Stimulated activated CD8-positive, alpha-beta memory T cell treated with anti-CD3 and anti-CD28 coated beads, Interleukin-7, amount 100 ng/mL, for 48 hours (primary cell): ENCODE data around the gene TNFSF13.

Experiments
- DNase-seq, 2 donors: peaks; one replicate each; pipeline ENCODE4 v3.0.0-alpha.2; 2020; ENCODE audit warnings: low read depth in 1 of 2; ENCODE audit errors: extremely low read depth in 1 of 2

Gene TNFSF13

DNA sequence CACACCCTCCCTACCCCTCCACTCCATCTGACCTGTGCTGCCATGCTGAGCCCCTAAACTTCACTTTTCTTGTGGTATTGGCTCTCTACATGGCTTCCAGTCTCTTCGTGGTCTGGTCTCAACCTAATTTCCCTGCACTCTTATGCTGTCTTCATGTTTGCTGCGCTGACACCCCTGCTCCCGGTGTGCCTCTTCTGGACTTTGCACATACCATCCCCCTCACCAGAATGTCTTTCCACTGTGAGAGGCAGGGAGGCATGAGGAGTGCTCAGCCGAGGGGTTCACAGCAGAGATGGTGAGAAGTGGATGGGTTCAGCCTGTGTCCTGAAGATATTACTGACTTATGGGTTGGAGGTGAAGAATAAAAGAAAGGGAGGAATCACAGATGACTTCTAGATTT lies 7.2 kb upstream of the TNFSF13 start:
- no peak for DNase-seq

DNA sequence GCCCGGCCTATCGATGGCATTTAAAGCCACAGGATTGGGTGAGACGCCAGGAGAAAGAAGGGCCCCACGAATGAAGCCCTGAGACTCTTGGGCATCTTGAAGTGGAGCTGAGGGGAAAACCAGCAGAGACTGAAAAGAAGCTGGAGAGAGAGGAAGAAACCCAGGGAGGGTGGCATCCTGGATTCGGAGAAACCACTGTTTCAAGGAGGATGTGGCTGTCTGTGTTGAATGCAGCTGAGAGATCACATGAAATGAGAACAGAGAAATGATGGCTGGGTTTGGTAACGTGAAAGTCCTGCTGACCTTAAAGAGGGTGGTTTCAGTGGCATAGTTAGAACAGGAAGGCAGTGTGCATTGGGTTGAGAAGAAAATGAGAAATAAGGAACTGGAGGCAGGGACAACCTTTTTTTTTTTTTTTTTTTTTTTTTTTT lies 5.9 kb upstream of the TNFSF13 start:
- DNase-seq: no peak

DNA sequence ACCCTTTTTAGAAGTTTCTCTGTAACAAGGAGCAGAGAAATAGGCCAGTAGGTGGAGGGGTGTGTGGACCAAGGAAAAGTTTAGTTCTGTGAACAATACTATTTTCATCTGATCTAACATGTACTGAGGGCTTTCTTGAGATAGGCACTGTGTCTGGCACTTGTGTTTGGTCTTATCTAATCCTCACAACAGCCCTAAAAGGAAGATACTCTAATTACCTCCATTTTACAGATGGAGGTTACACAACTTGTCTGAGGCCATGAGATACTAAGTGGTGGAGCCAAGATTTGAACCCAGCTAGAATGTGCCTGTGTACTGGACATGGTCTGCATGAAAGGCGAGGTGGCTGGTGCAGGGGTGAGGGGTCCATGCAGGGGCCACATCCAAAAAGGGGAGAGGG lies 5.2 kb upstream of the TNFSF13 start:
- no peak for DNase-seq

DNA sequence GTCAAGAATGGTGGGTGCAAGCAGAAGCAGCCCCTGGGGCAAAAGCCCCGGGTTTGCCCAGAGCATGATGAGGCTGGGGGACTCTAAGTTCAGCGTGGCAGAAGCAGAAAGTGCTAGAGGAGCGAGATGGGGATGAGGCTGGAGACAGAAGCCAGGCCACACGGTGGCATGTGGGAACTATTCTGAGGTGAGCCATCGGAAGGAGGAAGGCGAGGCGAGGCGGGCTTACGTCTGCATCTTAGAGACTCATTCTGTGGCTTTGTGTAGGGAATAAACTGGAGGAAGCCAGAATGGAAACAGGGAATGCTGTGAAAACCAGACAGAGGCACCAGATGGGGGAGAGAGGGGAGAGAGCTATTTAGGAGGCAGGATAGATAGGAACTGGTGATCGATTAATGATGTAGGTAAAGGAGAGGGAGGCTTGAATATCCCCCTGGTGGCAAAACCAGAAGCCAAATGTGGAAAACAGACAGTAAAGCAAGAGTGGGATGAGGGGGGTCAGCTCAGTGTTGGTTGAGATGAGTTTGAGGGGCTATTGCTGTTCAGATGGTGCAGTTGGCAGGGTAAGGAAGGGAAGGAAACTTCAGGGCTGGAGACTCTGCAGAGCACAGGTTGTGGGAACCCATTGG lies 3.1 kb upstream of the TNFSF13 start:
- DNase-seq: no peak

DNA sequence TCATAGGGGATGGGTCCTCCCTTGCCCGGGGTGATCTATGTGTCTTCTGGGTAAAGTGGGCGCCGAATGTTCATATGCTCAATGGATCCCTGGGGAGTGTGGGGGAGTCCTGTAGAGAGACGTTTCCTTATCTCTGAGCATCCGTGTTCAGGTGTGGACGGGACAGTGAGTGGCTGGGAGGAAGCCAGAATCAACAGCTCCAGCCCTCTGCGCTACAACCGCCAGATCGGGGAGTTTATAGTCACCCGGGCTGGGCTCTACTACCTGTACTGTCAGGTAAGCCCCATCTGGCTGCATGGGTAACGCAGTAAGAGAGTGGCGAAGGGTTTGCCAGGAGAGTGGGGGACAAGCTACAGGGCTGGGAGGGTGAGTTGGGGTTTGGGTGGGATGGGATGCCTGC lies 1.9 kb upstream of the TNFSF13 start:
- no peak for DNase-seq

DNA sequence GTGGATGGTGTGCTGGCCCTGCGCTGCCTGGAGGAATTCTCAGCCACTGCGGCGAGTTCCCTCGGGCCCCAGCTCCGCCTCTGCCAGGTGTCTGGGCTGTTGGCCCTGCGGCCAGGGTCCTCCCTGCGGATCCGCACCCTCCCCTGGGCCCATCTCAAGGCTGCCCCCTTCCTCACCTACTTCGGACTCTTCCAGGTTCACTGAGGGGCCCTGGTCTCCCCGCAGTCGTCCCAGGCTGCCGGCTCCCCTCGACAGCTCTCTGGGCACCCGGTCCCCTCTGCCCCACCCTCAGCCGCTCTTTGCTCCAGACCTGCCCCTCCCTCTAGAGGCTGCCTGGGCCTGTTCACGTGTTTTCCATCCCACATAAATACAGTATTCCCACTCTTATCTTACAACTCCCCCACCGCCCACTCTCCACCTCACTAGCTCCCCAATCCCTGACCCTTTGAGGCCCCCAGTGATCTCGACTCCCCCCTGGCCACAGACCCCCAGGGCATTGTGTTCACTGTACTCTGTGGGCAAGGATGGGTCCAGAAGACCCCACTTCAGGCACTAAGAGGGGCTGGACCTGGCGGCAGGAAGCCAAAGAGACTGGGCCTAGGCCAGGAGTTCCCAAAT lies 1.3 kb upstream of the TNFSF13 start:
- DNase-seq: no peak

DNA sequence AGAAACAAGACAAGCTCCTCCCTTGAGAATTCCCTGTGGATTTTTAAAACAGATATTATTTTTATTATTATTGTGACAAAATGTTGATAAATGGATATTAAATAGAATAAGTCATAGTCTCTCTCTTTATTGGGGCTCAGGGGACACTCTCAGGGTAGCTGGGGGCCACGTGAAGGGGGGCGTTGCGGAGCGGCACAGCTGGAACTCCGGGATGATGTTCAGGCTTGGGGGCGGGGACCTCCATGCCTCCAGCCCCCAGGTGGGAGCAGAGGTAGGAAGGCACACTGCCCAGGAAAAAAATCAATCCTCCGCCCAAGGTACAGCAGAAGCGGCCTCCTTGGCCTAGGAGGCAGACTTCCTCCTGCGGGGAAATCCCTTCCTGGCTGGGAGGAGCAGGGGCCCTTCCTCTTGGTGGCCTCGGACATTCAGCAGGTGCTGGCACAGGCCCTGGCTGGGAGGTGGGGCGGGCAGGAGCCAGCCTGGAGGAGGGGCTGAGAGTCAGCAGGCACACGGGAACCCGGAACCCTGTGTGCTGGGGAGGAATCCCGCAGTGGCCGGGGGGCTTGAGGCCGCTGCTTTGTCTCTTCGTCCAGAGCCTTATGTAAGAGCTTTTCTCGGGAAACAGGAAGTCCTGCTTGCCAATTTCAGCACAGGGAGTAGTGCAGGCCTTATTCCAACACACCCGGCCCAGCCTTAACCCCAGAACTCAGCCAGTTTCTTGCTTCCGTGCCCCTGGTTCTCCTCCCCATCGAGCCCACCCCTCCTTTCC lies 591 bp upstream of the TNFSF13 start:
- DNase-seq: no peak

DNA sequence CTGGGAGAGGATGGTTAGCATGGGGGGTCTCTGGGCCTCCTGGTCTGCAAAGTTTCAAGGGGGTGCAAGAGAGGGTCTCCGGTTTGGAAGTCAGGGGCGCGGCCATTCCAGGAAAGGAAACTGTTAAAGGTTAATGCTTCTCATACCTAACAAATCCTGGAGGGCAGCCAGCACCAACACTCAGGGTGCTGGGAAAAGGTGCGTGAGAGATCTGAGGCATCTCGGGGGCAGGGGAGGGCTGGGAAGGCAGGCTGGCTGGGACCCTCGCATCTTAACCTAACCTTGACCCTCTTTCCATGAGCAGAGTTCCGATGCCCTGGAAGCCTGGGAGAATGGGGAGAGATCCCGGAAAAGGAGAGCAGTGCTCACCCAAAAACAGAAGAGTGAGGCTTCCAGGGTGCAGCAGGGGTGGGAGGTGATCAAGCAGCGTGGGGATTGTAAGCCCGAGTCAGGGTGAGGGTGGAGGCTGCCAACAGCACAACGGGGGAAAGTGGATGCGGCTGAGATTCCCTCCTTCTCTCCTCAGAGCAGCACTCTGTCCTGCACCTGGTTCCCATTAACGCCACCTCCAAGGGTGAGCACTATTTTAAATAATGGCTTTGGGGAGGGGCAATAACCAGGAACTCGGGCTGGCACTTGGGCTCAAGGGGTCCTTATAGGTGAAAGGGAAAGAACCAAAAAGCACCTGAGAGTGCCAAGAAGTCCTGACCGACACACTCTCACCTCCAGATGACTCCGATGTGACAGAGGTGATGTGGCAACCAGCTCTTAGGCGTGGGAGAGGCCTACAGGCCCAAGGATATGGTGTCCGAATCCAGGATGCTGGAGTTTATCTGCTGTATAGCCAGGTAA lies 996 bp downstream of the TNFSF13 start:
- DNase-seq: no peak

DNA sequence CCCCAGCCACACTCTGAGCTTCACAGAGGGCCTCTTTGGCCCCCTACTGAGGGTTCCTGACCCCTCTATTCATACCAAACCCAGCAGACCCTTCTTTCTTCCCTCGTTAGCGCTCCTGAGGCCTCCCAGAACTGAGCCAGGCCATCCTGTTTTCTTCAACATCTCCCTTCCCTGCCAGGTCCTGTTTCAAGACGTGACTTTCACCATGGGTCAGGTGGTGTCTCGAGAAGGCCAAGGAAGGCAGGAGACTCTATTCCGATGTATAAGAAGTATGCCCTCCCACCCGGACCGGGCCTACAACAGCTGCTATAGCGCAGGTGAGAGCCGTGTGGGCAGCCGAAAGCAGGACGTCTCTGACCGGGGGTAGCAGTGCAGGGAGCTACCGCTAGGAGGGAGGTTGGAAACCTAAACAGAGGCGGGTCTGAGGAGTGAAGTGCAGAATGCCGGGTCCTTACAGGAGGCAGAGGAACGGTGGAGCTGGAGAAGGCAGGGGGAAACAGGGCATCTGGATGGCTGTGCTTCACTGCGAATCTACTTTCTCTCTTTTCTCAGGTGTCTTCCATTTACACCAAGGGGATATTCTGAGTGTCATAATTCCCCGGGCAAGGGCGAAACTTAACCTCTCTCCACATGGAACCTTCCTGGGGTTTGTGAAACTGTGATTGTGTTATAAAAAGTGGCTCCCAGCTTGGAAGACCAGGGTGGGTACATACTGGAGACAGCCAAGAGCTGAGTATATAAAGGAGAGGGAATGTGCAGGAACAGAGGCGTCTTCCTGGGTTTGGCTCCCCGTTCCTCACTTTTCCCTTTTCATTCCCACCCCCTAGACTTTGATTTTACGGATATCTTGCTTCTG lies 1.9 kb downstream of the TNFSF13 start:
- no peak for DNase-seq

DNA sequence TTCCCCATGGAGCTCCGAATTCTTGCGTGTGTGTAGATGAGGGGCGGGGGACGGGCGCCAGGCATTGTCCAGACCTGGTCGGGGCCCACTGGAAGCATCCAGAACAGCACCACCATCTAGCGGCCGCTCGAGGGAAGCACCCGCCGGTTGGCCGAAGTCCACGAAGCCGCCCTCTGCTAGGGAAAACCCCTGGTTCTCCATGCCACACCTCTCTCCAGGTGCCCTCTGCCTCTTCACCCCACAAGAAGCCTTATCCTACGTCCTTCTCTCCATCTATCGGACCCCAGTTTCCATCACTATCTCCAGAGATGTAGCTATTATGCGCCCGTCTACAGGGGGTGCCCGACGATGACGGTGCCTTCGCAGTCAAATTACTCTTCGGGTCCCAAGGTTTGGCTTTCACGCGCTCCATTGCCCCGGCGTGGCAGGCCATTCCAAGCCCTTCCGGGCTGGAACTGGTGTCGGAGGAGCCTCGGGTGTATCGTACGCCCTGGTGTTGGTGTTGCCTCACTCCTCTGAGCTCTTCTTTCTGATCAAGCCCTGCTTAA lies 2.6 kb downstream of the TNFSF13 start:
- DNase-seq: peak; percentile 70 to 82

DNA sequence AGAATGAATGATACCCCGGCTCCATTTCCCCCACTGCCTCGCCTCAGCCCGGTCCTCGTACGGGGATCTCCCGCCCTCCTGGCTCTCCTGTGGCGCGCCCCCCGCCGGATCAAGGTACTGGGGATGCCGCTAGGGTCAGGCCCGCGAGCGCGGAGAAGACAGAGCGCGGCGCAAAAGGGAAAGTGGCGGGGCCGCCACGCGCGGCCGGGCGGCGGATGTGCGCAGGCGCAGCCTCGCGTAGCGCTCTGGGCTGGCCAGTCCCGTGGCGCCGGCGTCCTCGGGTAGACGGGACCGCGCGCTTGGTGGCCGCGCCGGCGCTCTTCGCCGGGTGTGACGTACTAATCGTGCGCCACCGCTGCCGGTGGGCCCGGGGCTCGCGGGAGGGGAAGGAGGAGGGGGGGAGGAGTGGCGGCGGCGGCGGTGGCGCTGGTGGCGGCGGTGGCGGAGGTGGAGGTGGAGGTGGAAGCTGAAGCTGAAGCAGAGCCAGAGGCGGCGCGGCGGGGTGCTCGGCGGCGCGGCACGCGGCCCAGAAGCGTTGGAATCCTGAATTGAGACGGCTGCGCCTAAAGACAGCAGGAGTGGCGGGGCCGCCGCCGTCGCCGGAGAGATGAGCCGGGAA lies 3.1 kb downstream of the TNFSF13 start, which contains the start of gene SENP3:
Gene SENP3, plus strand, starts transcription at position 331 of the 619 bp plus-strand sequence. CDS start 1,158 bp downstream, outside the sequence.
- DNase-seq: peak; percentile 82 to 88

DNA sequence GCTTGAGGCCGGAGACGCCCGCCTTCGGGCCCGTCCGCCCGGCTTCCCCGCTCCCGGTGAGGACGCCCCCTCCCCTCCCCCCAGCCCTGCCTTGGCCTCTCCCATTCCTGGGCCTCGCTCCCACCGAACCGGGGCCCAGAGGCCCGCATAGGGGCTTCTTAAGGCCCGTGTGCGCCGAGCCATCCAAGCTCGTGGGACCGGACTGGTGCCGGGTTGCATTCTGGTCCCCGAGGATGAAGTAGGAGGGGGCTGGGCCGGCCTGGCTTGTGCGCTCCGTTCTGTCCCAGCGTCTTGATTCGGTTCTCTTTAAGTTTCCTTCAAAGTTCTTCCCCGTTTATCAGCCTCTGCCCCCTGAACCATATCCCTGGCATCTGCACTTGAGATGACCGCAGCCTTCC lies 3.7 kb downstream of the TNFSF13 start:
- DNase-seq: no peak

DNA sequence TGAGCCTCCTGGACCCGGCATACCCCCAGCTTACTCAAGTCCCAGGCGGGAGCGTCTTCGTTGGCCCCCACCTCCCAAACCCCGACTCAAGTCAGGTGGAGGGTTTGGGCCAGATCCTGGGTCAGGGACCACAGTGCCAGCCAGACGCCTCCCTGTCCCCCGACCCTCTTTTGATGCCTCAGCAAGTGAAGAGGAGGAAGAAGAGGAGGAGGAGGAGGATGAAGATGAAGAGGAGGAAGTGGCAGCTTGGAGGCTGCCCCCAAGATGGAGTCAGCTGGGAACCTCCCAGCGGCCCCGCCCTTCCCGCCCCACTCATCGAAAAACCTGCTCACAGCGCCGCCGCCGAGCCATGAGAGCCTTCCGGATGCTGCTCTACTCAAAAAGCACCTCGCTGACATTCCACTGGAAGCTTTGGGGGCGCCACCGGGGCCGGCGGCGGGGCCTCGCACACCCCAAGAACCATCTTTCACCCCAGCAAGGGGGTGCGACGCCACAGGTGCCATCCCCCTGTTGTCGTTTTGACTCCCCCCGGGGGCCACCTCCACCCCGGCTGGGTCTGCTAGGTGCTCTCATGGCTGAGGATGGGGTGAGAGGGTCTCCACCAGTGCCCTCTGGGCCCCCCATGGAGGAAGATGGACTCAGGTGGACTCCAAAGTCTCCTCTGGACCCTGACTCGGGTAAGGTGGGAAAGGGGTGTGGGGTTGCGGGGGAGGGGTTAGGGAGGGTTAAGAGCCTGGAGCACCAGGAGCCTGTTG lies 4.7 kb downstream of the TNFSF13 start:
- DNase-seq: no peak

DNA sequence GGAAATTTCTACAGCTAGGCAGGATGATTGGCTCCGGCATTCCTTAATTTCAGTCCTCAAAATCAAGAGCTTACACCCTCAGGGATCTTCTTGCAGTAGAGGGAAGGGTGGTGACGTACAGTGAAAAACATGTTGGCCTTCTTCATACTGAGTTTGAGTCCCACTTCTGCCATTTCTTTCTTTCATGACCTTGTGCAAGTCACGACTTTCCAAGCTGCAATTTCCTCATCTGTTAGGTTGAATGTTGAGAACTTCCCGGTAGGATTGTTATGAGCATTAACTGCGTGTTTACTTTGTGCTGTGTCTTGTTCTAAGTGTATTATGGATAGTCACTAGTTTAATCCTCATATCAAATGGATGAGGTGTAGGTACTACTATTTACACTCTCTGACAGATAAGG lies 11.0 kb downstream of the TNFSF13 start:
- DNase-seq: no peak

DNA sequence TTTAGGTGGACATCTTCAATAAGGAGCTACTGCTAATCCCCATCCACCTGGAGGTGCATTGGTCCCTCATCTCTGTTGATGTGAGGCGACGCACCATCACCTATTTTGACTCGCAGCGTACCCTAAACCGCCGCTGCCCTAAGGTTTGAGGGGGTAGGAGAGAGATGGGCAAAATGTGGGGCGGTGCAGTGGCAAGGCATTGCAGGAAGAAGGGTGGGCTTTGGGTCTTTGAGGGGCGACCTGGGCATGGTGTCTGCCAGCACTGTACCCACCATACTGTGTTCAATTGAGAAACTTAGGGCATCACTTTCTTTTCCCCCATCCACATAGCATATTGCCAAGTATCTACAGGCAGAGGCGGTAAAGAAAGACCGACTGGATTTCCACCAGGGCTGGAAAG lies 11.8 kb downstream of the TNFSF13 start:
- DNase-seq: no peak

DNA sequence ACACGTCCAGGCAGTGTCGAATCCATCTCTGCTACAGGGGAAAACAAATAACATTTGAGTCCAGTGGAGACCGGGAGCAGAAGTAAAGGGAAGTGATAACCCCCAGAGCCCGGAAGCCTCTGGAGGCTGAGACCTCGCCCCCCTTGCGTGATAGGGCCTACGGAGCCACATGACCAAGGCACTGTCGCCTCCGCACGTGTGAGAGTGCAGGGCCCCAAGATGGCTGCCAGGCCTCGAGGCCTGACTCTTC lies 13.7 kb downstream of the TNFSF13 start:
- DNase-seq: peak in 1 of 2 donors; percentile 99

DNA sequence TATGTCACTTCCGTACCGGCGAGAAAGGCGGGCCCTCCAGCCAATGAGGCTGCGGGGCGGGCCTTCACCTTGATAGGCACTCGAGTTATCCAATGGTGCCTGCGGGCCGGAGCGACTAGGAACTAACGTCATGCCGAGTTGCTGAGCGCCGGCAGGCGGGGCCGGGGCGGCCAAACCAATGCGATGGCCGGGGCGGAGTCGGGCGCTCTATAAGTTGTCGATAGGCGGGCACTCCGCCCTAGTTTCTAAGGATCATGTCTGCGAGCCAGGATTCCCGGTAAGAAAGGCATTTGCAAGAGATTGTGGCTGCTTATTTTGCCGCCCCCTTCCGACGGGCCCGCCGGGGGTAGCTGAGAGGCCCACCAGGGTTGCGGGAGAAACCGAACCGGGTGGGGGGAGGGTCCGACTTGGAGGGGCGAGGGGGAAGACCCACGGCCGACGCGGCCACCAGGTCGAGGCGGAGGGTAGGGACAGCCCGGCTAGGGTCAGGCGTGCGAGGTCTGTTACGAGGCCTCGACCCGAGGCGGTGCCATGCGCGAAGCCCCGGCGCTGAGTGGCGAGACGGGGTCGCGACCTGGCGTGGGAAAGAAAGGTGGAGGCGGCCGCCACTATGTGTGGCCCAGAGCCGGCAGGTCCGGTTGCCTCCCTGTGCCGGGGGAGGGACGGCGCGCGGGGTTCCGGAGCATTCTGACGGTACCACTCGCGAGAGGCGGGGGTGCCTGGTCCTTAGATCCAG lies 14.2 kb downstream of the TNFSF13 start:
- peak in 1 of 2 donors; percentile 99 for DNase-seq

DNA sequence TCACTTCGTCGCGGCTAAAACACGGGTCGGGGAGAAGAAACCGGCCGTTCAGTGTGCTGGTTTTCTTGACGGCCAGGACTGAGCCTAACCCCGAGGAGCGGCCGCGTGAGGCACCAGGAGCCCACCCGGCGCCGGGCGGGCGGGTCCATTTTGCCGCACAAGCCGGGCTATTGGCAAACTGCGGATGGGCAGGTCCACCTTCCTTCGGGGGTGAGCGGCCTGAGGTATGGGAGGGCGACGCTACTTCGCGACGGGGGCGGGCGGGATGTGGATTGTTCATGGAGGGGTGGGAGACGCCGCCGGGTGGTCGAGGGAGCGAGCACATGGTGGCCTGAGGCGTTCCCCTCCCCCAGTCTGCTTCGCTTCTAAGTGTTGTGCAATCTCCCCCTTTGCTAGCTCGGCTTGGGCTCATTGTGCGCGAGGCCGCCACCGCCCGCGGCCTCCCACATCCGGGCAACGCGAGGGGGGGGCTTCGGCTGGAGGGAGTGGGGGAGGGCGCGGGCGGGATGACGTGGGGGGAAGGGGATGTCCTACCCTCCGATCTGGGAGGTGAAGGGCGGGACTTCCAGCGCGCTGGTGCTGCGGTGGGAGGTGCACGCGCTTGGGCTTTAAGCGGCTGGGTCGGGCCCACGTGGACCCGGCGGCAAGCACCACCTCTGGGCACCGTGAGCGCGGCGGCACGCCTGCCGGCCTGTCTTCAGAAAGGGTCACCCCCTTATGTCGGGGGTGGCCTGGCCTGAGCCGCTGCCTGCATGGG lies 15.0 kb downstream of the TNFSF13 start:
- DNase-seq: peak; percentile 80 to 84
